NCI-H82 (cell line): ENCODE data around the gene KCTD16.

Source experiments
- DNase-seq: peaks from one replicate; lab custom pipeline; 2025; lab: John Stamatoyannopoulos, UW

Gene KCTD16

DNA sequence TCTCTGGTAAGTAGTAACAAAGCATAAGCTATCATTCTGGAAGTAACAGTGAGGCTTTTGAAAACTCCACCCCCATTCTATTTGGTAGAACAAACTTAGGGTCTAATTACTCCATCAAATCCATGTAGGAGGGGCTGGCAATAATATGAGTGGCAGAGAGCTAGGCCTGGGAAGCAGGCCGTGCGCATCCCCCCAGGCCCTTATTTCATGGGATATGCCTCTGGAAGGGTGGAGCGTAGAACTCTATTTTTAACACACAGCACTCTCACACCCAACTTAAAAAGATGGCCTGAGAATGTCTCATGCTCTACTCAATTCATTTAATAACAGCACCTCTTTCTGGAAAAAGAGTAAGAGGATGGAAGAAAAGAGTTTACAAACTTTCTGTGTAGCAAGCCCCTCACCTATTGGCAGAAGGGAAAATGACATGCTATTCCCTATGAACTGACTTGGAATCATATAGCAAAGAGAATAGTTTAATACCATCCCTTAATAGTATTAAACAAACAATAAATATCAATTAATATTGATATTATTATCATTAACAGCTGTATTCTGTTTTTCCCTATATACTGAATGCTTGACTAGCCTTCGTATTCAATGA, 233.2 kb downstream of the KCTD16 start:
- no peak for DNase-seq

DNA sequence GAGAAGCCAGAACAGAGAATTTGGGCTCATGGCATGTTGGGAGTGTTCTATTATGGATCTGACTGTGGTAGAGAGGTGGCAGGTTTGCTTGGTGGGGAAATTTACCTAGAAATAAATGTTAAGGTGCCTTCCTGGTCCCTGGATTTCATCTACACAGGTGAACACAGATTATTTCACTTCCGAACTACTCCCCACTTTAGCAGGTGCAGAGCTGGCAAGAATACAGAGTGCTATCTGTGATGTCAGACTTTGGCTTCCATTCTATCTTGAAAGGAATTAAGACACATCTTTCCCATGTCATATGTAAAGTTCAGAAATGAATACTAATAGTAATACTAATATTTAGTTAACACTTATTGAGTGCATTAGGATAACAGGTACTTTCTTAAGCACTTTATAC, 234.0 kb downstream of the KCTD16 start:
- DNase-seq, result no peak

DNA sequence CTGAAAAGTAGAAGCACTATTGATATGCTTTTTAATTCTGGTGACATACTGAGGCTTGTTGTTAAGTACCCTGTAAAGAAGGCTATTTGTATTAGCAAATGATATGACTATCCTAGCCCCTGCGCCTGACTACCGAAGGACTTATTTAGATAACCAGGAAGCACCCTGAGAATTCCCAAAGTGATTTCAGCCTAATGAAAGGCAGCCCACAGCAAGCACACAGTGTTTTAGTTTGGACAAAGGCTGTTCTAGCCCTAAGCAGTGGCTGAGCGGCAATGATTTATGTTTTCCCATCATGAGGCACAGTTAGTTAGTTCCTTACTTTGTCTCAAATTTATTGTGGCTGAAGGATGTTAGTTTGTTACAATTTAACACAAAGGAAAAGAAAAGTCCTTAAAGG, 235.3 kb downstream of the KCTD16 start:
- peak; percentile 7 for DNase-seq

DNA sequence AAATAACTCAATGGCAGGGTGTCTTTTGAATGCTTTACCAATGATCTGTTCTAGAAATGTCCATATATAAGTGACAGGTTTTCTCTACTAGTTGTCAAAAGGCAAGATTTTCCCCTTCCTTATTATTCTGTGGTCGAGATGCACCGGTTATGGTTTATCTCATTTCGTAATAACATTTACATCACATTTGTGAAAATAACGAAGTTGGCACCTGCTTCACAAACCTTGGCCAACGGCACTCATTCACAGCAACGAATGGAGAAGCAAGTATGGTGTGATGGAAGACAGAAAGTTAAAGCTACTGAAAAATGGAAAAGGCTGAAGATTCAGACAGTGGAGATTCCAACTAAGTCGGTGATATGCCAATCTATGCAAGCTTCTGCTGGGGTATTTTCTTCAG, 235.8 kb downstream of the KCTD16 start:
- DNase-seq, result no peak

DNA sequence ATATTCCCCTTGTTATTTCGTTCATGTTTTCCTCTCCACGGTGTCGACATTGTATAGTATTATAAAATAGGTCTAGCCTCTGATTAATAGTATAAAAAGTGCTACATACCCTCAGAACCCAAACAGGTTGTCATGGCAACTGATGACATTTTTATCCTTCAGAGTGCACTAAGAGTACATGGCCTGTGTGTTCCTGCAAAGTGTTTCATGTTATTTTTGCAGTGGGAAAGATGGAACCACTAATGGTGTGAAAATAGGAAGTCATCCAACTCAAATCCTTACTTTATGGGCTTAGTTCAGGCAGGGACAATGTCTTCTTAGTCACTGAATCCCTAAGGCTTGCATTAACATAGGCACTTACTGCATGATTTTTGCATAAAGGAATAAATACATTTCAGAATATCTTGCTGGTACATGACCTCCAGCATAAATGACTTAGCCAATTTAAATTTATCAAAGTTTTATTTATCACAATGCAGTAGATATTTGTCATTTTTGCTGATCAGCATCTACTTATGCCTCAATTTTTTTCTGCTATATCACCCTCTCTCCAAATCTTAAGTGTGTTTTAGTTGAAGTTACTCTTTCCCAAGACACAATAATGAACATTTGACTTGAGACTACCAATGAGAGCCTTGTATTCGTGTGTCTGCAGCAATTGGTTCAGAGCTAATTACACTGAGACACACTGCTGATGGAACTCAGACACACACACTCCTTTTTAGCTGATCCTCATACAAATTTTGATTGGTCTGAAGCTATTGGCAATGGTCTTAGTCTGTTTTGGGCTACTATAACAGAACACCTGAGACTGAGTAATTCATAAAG, 243.7 kb downstream of the KCTD16 start:
- DNase-seq, result no peak

- no peak for DNase-seq
Observed at GRCh38 chr5:144416196-144416595, 245.5 kb downstream of the KCTD16 start.

DNA sequence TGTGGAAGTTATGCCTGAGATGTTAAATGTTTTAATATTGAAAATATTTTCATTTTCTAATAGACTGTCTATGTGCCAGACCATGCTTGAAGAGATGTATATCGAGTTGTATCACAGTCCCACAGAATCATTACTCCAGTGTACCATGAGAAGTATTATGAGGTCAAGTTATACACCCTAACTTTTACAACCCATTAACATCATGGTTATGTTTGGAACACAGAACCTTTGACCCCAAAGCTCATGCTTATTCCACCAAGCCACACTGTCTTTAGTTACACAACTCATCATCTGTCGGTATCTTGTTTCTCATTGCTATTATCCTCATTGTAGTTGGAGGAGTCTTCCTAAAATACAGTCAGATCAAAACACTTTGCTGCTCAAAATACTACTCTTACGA, 248.0 kb downstream of the KCTD16 start:
- DNase-seq, result no peak

DNA sequence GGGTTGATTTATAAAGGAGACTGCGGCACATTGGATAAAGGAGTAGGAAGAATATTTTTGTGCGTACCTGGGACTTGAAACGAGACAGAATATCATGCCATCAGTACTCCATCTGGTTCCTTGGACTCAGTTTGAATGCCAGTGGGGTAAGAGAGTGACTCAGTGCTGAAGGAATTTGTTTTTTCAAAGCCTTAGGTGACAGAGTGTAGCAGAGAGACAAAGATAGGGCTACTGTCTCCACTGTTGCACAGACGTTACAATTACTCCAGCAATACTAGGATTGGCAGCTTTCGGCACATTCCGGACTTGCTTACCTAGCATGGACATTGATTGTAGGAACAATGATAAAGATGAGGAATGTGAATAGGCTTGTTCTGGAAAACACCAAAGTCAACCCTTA, 250.7 kb downstream of the KCTD16 start:
- peak; percentile 10 for DNase-seq

GRCh38 chr5:144422018-144422727, 251.5 kb downstream of the KCTD16 start:
- DNase-seq, result peak; percentile 59

DNA sequence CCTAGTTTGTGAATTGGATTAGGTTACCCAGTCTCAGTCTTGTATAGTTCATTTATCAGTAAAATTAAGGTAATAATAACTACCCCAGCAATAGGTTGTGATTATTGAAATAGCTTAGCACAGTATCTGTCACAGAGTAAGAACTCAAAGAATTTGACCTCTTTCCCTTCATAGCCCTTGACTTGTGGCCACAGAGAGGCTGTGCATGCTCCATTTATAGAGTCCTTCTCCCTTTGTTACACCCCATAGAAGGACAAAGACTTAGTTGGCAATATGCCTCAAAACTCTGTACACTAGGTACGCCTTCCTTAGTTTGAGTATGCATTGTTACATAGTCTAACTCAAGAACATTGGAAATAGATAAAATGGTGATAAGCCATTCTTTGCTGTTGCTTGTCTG, 257.2 kb downstream of the KCTD16 start:
- no peak for DNase-seq

DNA sequence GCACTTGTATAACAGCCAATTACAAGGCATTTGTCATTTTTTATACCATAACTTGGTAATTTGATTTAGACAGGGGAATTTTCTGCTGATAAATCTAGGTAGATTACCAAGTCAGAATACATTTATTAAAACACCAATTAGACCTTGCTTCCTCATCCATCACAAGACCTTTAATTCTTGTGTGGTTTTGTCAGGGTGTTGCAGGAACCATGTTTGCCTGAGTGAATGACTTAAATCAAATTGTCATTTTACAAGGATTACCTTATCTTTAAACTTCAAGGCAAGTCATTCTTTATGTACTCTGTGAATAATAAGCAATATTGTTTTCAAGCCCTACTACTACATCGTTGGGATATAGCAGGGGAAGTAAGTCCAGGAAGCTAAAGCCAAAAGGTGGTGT, 257.7 kb downstream of the KCTD16 start:
- no peak for DNase-seq

DNA sequence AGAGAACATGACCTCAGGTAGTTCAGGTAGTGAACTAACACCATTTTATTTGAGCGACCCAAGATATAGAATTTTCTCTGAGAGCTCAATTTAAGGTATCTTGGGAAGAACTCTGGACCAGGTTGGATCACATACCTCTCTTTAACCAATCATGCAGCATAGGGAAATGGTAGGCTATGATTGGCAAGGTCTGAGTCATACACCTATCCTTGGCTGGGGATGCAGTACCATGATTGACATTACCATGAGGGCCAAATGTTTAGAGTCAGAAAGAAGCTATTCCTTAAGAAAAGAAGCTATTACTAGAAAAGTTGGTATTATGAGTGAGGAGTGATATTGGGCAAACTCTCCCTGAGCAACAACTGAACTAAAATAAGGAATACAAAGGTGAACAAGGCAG, 258.7 kb downstream of the KCTD16 start:
- no peak for DNase-seq

- no peak for DNase-seq
Observed at GRCh38 chr5:144429905-144430304, 259.2 kb downstream of the KCTD16 start.

DNA sequence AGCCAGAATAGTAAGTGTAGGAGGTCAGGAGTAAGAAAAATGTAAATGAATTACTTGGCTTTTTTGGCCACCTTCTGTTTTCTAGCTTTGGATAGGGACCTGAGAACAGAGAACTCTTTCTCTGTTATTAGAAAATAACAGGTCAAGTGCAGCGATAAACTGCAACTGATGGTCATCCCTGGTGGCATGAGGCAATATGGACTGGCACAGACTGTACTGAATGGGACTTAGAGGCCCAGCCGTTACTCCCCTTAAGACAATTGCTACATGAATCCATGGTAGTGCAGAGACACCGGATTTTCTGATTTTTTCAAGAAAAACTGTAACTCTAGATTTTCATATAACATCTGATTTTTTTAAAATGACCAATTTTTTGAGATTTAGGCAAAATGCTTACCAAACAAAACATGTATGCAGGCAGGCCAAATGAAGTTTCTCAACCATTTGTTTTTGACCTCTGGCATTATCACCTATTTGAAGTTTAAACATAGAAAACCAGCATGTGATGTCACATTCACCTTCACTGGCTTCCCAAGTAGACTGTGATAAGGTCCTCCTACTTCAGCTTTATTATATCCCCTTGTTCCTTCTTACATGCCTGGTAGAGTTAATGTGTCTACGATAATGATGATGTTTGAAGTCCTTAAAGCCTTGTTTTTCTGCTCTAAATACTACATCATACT, 262.6 kb downstream of the KCTD16 start:
- no peak for DNase-seq

DNA sequence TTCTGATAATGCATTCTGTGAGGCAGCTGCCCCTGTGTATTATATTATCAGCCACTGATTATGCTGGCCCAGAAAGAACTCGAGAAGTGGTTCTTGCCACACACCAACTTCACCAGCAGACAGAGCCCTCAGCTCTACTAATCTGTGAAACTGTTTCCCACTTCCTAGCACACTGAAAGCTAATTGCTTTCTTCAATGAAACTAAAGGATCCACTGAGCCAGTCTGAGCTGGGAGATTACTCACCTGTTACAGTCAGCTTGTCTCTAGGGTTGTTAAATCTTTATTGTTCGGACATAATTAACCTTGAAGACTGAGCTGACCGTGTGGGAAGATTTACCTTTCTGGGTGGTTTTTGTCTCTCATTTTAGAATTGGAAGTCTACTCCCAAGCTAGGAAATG, 263.2 kb downstream of the KCTD16 start:
- peak; percentile 66 for DNase-seq

DNA sequence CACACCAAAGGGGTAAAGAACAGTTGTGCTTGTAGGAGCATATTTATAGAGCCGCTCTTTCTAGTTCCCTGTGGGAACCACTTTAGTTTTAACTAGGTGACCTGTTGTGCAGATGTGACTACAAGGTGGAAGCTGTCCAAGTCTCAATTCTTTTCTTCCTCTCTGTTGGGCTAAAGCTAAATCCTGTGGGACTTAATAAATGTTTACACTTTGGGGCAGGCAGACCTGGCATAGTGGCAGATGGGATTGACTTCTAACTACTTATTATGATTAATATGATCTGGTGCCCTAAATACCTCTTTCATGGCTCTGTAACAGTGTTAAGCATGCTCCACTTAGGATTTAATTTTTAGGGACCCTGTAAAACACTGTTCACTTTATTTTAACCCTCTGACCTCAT, 265.3 kb downstream of the KCTD16 start:
- DNase-seq, result peak; percentile 86

GRCh38 chr5:144438237-144438636, 267.6 kb downstream of the KCTD16 start:
- no peak for DNase-seq

DNA sequence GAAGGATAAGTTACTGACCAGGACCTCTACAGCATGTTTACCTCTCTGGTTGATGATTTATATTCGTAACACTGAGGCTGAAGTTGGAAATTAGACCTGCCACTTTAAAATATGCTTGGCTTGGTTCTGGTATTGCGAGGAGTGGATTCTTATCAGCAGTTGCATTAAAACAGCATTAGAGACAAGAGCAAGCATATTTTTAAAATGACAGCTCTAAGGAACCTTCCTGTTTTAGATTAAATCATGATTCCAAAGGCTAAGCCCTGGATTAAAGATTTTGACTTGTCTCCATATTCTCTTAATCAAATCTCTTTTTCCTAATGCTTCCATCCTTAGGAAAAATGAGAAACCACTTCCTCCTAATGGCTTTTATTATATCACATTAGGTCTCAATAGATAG, 277.8 kb downstream of the KCTD16 start:
- DNase-seq, result no peak

- no peak for DNase-seq
Observed at GRCh38 chr5:144451187-144451973, 280.7 kb downstream of the KCTD16 start.

GRCh38 chr5:144453753-144454152, 283.1 kb downstream of the KCTD16 start:
- DNase-seq, result peak; percentile 79

DNA sequence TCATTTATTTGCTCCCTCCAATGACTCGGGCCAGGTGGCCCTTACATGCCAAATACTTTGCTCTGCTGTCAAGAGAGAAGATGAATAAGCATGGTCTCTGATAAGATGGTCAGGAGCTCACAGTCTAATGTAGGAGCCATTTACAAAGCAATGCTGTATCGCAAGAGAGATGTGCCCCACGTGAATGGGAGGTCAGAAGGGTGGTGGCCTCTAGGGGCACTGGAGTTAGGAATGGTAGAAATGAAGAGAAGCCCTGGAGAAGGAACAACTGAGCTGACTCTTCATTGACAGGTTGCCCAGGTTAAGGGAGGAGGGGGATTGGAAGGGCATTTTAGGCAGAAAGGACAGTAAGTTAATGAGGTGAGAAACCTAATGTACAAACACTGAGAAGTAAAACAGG, 286.5 kb downstream of the KCTD16 start:
- peak; percentile 42 for DNase-seq

DNA sequence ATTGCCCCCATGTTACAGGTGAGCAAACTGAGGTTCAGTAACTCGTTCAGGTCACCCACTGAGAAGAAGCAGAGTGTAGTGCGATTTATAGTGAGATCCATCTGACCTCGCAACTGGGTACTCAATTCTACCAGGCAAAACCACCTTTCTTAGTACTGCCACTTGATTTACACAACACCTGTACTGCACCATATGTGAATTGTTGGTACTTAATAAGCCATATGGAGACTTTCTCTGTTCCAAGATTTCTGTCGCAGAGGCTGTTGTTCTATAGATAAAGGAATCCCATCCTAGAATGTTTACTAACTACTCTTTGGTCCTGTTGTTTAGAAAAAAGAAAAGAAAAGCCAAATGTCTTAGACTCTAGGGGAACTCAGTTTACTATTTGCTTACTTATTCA, 287.5 kb downstream of the KCTD16 start:
- DNase-seq, result peak; percentile 45
